MM.1S (cell line): ENCODE data around the gene MRPL20.
"Not testable (repeated sequence)": the region's sequence is repeated elsewhere in the genome, so short reads cannot be mapped to it uniquely, and the experiment has no call there.

ENCODE experiments used
- DNase-seq: peaks from one replicate; pipeline ENCODE4 v3.0.0-alpha.2; 2015
- H2AFZ ChIP-seq: fragments of 300-600 bp; sonication (generic); 2 replicates; pipeline ENCODE4 v1.6.0; 2016; ENCODE audit warnings: antibody characterized with exemption, low read length
- H3F3A ChIP-seq: fragments of 300-600 bp; sonication (generic); 2 replicates; pipeline ENCODE4 v1.6.1; 2016; ENCODE audit warnings: mild to moderate bottlenecking, antibody characterized with exemption, low read length, moderate library complexity, mixed read lengths; ENCODE audit not compliant: insufficient read depth
- H3K27ac ChIP-seq: fragments of 300-600 bp; sonication (generic); 2 replicates; pipeline ENCODE4 v1.5.1; 2016; ENCODE audit warnings: mild to moderate bottlenecking, low read length
- H3K27me3 ChIP-seq: fragments of 300-600 bp; sonication (generic); replicated peaks from 2 replicates; pipeline ENCODE4 v1.6.0; 2016; ENCODE audit warnings: low read length; ENCODE audit not compliant: insufficient read depth
- H3K36me3 ChIP-seq: fragments of 300-600 bp; sonication (generic); replicated peaks from 2 replicates; pipeline ENCODE4 v1.6.1; 2016; ENCODE audit warnings: mild to moderate bottlenecking, low read length, mixed read lengths; ENCODE audit not compliant: insufficient read depth
- H3K4me1 ChIP-seq: fragments of 300-600 bp; sonication (generic); 2 replicates; pipeline ENCODE4 v1.6.1; 2016; ENCODE audit warnings: low read length, mixed read lengths
- H3K4me2 ChIP-seq: fragments of 300-600 bp; sonication (generic); 2 replicates; pipeline ENCODE4 v1.6.0; 2016; ENCODE audit warnings: low read depth, low read length
- H3K4me3 ChIP-seq: fragments of 300-600 bp; sonication (generic); 2 replicates; pipeline ENCODE4 v1.5.1; 2016; ENCODE audit warnings: low read length, mixed read lengths
- H3K79me2 ChIP-seq: fragments of 300-600 bp; sonication (generic); 2 replicates; pipeline ENCODE4 v1.6.1; 2016; ENCODE audit warnings: mixed run types, low read length, mixed read lengths
- H3K9ac ChIP-seq: fragments of 300-600 bp; sonication (generic); 2 replicates; pipeline ENCODE4 v1.6.1; 2016; ENCODE audit warnings: low read length, mixed read lengths
- H3K9me2 ChIP-seq: fragments of 300-600 bp; sonication (generic); replicated peaks from 2 replicates; pipeline ENCODE4 v1.6.1; 2016; ENCODE audit warnings: mild to moderate bottlenecking, low read length, mixed read lengths; ENCODE audit not compliant: insufficient read depth
- H3K9me3 ChIP-seq: fragments of 300-600 bp; sonication (generic); replicated peaks from 2 replicates; pipeline ENCODE4 v1.6.1; 2016; ENCODE audit warnings: mild to moderate bottlenecking, low read length, mixed read lengths; ENCODE audit not compliant: insufficient read depth
- H4K20me1 ChIP-seq: fragments of 300-600 bp; sonication (generic); 2 replicates; pipeline ENCODE4 v1.6.1; 2016; ENCODE audit warnings: mild to moderate bottlenecking, low read length, moderate library complexity, mixed read lengths; ENCODE audit not compliant: insufficient read depth
- EZH2 ChIP-seq: fragments of 300-600 bp; sonication (generic); optimal IDR thresholded peaks from 2 replicates; pipeline ENCODE3; 2017; ENCODE audit warnings: low read depth, mild to moderate bottlenecking, antibody characterized with exemption, low read length, mixed read lengths
- EZH2phosphoT487 ChIP-seq: fragments of 300-600 bp; sonication (generic); IDR thresholded peaks from 2 replicates; pipeline ENCODE4 v1.6.1; 2018; ENCODE audit warnings: antibody characterized with exemption, low read length
- TF ChIP-seq, protein P1 (sequence below): fragments of 300-600 bp; sonication (generic); IDR thresholded peaks from 2 replicates; pipeline ENCODE4 v1.5.1; 2016; ENCODE audit warnings: antibody characterized with exemption, low read length, mixed read lengths

The MRPL20 gene

DNA sequence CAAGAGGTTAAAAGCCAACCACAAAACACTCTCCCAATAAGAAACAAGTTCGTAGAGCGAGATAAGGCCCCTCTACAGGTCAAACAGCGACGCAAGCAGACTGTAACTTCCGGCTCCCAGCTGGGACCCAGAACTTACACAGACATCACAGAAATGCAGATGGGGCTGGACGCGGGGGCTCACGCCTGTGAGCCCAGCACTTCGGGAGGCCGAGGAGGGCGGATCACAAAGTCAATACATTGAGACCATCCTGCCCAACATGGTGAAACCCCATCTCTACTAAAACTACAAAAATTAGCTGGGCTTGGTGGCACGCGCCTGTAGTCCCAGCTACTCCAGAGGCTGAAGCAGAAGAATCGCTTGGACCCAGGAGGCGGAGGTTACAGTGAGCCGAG is 19.0 kb downstream of the MRPL20 start:
- TF ChIP-seq EZH2phosphoT487 = no peak
- TF ChIP-seq, protein P1, sequence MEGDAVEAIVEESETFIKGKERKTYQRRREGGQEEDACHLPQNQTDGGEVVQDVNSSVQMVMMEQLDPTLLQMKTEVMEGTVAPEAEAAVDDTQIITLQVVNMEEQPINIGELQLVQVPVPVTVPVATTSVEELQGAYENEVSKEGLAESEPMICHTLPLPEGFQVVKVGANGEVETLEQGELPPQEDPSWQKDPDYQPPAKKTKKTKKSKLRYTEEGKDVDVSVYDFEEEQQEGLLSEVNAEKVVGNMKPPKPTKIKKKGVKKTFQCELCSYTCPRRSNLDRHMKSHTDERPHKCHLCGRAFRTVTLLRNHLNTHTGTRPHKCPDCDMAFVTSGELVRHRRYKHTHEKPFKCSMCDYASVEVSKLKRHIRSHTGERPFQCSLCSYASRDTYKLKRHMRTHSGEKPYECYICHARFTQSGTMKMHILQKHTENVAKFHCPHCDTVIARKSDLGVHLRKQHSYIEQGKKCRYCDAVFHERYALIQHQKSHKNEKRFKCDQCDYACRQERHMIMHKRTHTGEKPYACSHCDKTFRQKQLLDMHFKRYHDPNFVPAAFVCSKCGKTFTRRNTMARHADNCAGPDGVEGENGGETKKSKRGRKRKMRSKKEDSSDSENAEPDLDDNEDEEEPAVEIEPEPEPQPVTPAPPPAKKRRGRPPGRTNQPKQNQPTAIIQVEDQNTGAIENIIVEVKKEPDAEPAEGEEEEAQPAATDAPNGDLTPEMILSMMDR = no peak
- TF ChIP-seq EZH2 = no peak
- Histone ChIP-seq H3K4me2 (no peak overlapping the region), H3K4me3 (no peak overlapping the region), H4K20me1 (no peaks in the 10 kb centered on the region), H3F3A (no peaks in the 10 kb centered on the region), H2AFZ (no peak overlapping the region), H3K27me3 (no peaks in the 10 kb centered on the region), H3K9ac (no peak overlapping the region), H3K79me2 (peaks cover 28% of the 10 kb centered on the region), H3K4me1 (no peaks in the 10 kb centered on the region), H3K27ac (no peak overlapping the region), H3K9me2 (no peaks in the 10 kb centered on the region), H3K36me3 (peaks cover 37% of the 10 kb centered on the region), H3K9me3 (no peaks in the 10 kb centered on the region)
- DNase-seq = no peak

DNA sequence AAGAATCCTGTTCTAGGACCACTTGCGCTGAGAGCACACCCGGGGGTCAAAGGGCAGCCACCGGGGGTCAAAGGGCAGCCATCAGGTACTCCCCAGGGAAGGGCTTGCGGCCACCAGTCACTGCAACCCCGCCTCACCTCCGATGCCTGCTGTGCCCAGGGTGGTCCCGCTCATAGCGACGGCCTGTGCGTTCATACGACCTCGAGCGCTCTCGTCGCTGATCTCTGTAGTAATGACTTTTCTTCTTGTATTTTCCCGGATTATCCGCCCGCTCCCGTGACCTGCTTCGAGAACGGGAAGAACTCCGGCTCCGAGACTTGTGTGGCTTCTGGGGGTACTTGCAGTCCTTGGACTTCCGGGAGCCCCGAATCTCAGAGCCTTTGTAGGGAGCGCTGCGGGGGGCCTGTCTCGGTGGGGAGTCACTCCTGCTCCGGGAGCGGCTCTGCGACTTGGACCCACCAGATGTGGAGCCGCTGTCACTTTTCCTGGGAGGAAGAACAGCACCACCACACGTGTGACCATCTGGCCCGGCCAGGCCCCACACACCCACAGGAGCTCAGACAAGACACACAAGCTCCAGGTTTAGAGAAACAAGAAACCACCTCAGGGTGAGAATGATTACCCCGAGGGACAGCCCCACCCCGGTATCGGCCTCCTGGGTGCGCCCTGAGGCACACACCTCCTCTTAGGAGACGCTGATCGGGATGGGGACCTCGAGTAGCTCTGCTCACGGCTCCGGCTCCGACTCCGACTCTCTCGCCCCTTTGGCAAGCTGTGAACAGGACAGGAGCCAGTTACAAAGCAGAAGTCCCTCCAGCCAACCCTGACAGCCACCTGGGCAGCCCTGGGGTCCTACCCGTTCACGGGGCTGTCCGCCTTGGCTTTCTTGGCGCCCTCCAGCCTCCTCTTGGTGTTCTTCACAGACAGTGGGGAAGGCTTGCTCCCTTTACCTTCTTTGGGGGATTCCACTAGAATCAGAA is 19.7 kb downstream of the MRPL20 start:
- no peak for DNase-seq
- Histone ChIP-seq H2AFZ (no peak overlapping the region), H3K4me3 (no peak overlapping the region), H3K36me3 (peaks cover 30% of the 10 kb centered on the region), H3K4me2 (no peak overlapping the region), H3K27me3 (no peaks in the 10 kb centered on the region), H3K9ac (no peak overlapping the region), H3K79me2 (peaks cover 23% of the 10 kb centered on the region), H3K27ac (no peak overlapping the region), H3K9me2 (no peaks in the 10 kb centered on the region), H3K4me1 (no peaks in the 10 kb centered on the region), H3K9me3 (no peaks in the 10 kb centered on the region), H3F3A (no peaks in the 10 kb centered on the region), H4K20me1 (no peaks in the 10 kb centered on the region)
- TF ChIP-seq, protein P1 = no peak
- no peak for TF ChIP-seq EZH2
- TF ChIP-seq EZH2phosphoT487 = no peak

DNA sequence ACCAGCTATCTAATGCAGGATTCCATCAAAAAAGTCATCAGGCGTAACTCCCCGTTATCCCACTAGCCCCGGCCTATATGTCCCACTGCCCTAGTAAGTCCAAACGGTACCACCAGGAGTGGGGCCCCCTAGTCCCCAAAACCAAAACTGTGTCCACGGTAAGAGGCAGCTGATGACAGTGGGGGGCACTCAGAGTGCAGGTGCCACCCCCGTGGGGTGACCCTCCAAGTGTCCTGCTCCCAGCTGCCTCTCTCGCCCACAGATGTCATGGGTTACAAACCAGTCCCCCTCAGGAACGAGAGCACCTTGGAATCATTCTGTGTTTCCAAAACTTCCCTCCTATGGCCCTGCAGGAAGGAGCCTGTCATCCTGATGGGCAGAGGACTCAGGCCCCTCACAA is 21.2 kb downstream of the MRPL20 start:
- no peaks in the 10 kb centered on the region for H4K20me1 ChIP-seq
- H3K27me3 ChIP-seq = no peaks in the 10 kb centered on the region
- no peaks in the 10 kb centered on the region for H3K4me1 ChIP-seq
- TF ChIP-seq EZH2phosphoT487 = no peak
- TF ChIP-seq EZH2 = no peak
- TF ChIP-seq, protein P1 = no peak
- H3K9me3 ChIP-seq = no peaks in the 10 kb centered on the region
- no peak overlapping the region for H3K9ac ChIP-seq
- no peak for DNase-seq
- peaks cover 26% of the 10 kb centered on the region for H3K36me3 ChIP-seq
- H3K79me2 ChIP-seq = peaks cover 20% of the 10 kb centered on the region; the same call in 1 of the 2 replicates
- H3K4me3 ChIP-seq = no peak overlapping the region
- H3K9me2 ChIP-seq = no peaks in the 10 kb centered on the region
- no peak overlapping the region for H3K4me2 ChIP-seq
- no peaks in the 10 kb centered on the region for H3F3A ChIP-seq
- H2AFZ ChIP-seq = no peak overlapping the region
- H3K27ac ChIP-seq = no peak overlapping the region

DNA sequence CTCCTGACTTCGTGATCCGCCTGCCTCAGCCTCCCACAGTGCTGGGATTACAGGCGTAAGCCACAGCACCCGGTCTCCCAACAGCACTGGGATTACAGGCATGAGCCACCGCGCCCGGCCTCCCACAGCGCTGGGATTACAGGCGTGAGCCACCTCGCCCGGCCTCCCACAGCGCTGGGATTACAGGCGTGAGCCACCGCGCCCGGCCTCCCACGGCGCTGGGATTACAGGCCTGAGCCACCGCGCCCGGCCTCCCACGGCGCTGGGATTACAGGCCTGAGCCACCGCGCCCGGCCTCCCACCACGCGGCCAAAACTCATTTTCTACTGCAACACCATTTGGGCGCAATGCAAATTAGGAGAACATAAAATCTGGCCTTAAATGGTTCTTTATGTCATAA is 21.8 kb downstream of the MRPL20 start:
- H3K4me2 ChIP-seq, H3K9ac ChIP-seq, H3F3A ChIP-seq, H3K4me3 ChIP-seq, H4K20me1 ChIP-seq, DNase-seq, H3K9me2 ChIP-seq, H3K4me1 ChIP-seq, H2AFZ ChIP-seq, H3K9me3 ChIP-seq, H3K27ac ChIP-seq, H3K27me3 ChIP-seq: not testable (repeated sequence)
- peaks cover 26% of the 10 kb centered on the region for H3K36me3 ChIP-seq
- H3K79me2 ChIP-seq = peaks cover 16% of the 10 kb centered on the region; the same call in 1 of the 2 replicates
